Karpas-422 (cell line): ENCODE measurements around the gene TACO1. TPM values are rescaled to one million over a fixed set of nuclear protein-coding genes. Genes with fewer than 3 reads are reported as not detected.

ENCODE experiments used
- DNase-seq: peaks from one replicate; pipeline ENCODE4 v3.0.0-alpha.2; 2015
- H2AFZ ChIP-seq: fragments of 200-600 bp; sonication (generic); 2 replicates; pipeline ENCODE4 v1.6.1; 2014; ENCODE audit warnings: antibody characterized with exemption, low read length, mixed read lengths
- H3K27ac ChIP-seq: fragments of 200-600 bp; sonication (generic); 2 replicates; pipeline ENCODE4 v1.5.1; 2014; ENCODE audit warnings: mild to moderate bottlenecking, low read length, moderate library complexity
- H3K27me3 ChIP-seq: fragments of 200-600 bp; sonication (generic); 2 replicates; pipeline ENCODE4 v1.6.1; 2014; ENCODE audit warnings: low read length, mixed read lengths
- H3K36me3 ChIP-seq: fragments of 200-600 bp; sonication (generic); 2 replicates; pipeline ENCODE4 v1.6.1; 2014; ENCODE audit warnings: low read length, mixed read lengths; ENCODE audit not compliant: insufficient read depth
- H3K4me1 ChIP-seq: fragments of 200-600 bp; sonication (generic); 2 replicates; pipeline ENCODE4 v1.6.1; 2014; ENCODE audit warnings: mild to moderate bottlenecking, low read length, mixed read lengths
- H3K4me2 ChIP-seq: fragments of 200-600 bp; sonication (generic); 2 replicates; pipeline ENCODE4 v1.6.1; 2014; ENCODE audit warnings: low read length, low read depth, mild to moderate bottlenecking; ENCODE audit not compliant: poor library complexity, severe bottlenecking
- H3K4me3 ChIP-seq: fragments of 200-600 bp; sonication (generic); 2 replicates; pipeline ENCODE4 v1.5.1; 2014; ENCODE audit warnings: mild to moderate bottlenecking, antibody characterized with exemption, low read length, mixed read lengths
- H3K79me2 ChIP-seq: fragments of 200-600 bp; sonication (generic); 2 replicates; pipeline ENCODE4 v1.6.1; 2014; ENCODE audit warnings: mild to moderate bottlenecking, low read length, mixed read lengths
- H3K9ac ChIP-seq: fragments of 200-600 bp; sonication (generic); 2 replicates; pipeline ENCODE4 v1.6.0; 2014; ENCODE audit warnings: low read length
- H3K9me2 ChIP-seq: fragments of 200-600 bp; sonication (generic), shearing (Covaris generic); replicated peaks from 2 replicates; pipeline ENCODE4 v1.6.0; 2014; ENCODE audit warnings: mild to moderate bottlenecking, low read length, moderate library complexity; ENCODE audit not compliant: insufficient read depth
- H3K9me3 ChIP-seq: fragments of 300-700, 200-600 bp; sonication (generic); 2 replicates; pipeline ENCODE4 v1.6.1; 2014; ENCODE audit warnings: low read length, mixed read lengths
- H4K20me1 ChIP-seq: fragments of 200-600 bp; sonication (generic); 2 replicates; pipeline ENCODE4 v1.6.1; 2014; ENCODE audit warnings: mild to moderate bottlenecking, antibody characterized with exemption, low read length, low read depth; ENCODE audit not compliant: insufficient read depth
- total RNA-seq: library from RNA; depleted of rRNA; stranded (reverse); fragments of >200 nt; shearing (Covaris generic); gene quantifications from 2 replicates; pipeline ENCODE4 v1.2.3, GENCODE V29; 2014; ENCODE audit warnings: low replicate concordance; rRNA removed

Gene TACO1
- total RNA-seq: 10.7 and 17.9 TPM in 2 replicates

GRCh38 chr17:63600569-63601438, at the start of gene TACO1:
Gene TACO1, plus strand, starts transcription at chr17:63600895. Its CDS starts 189 bp downstream, at chr17:63601084.
- Histone ChIP-seq H4K20me1 (no peaks in the 10 kb centered on the region), H3K4me1 (peaks cover 17% of the 10 kb centered on the region), H3K4me2 (peak within 1 kb of the TSS; percentile 94), H3K9me2 (no peaks in the 10 kb centered on the region), H3K27ac (peak within 1 kb of the TSS; percentile 59; the same call in 1 of the 2 replicates), H3K9ac (peak within 1 kb of the TSS; percentile 86), H2AFZ (peak within 1 kb of the TSS; percentile 90), H3K9me3 (no peaks in the 10 kb centered on the region), H3K79me2 (peaks cover 16% of the 10 kb centered on the region), H3K4me3 (peak within 1 kb of the TSS; percentile 91), H3K27me3 (no peaks in the 10 kb centered on the region), H3K36me3 (0 out of 2 replicates have a peak, but pooled peaks cover under 1% of the 10 kb centered on the region)
- peak; percentile 95 for DNase-seq

- H2AFZ ChIP-seq: no peak overlapping the region
- no peaks in the 10 kb centered on the region for H3K9me3 ChIP-seq
- no peaks in the 10 kb centered on the region for H3K9me2 ChIP-seq
- peak overlapping the region; percentile 83 for H3K27ac ChIP-seq
- H3K36me3 ChIP-seq: peaks cover 20% of the 10 kb centered on the region; the same call in 1 of the 2 replicates
- H4K20me1 ChIP-seq: peaks cover 27% of the 10 kb centered on the region
- no peak for DNase-seq
- peaks cover 74% of the 10 kb centered on the region for H3K79me2 ChIP-seq
- peak overlapping the region; percentile 87 for H3K4me2 ChIP-seq
- peaks cover 45% of the 10 kb centered on the region for H3K4me1 ChIP-seq
- H3K27me3 ChIP-seq: no peaks in the 10 kb centered on the region
- H3K9ac ChIP-seq: peak overlapping the region; percentile 93
- peak overlapping the region; percentile 86 for H3K4me3 ChIP-seq
These were observed 48.5 kb upstream of the TACO1 start for GRCh38 chr17:63552211-63552610.

- H3K4me2 ChIP-seq: no peak overlapping the region
- no peak overlapping the region for H3K9ac ChIP-seq
- H4K20me1 ChIP-seq: peaks cover 27% of the 10 kb centered on the region
- H3K4me1 ChIP-seq: peaks cover 63% of the 10 kb centered on the region
- no peak overlapping the region for H3K4me3 ChIP-seq
- H3K9me2 ChIP-seq: no peaks in the 10 kb centered on the region
- H3K27ac ChIP-seq: no peak overlapping the region
- no peak overlapping the region for H2AFZ ChIP-seq
- no peak for DNase-seq
- H3K27me3 ChIP-seq: no peaks in the 10 kb centered on the region
- H3K79me2 ChIP-seq: peaks cover 98% of the 10 kb centered on the region
- peaks cover 20% of the 10 kb centered on the region; the same call in 1 of the 2 replicates for H3K36me3 ChIP-seq
- no peaks in the 10 kb centered on the region for H3K9me3 ChIP-seq
These were observed 45.1 kb upstream of the TACO1 start for GRCh38 chr17:63555500-63556156.

- Histone ChIP-seq H2AFZ (no peak overlapping the region), H4K20me1 (peaks cover 22% of the 10 kb centered on the region), H3K9ac (no peak overlapping the region), H3K4me3 (no peak overlapping the region), H3K4me2 (no peak overlapping the region), H3K36me3 (peaks cover 16% of the 10 kb centered on the region; the same call in 1 of the 2 replicates), H3K4me1 (peaks cover 59% of the 10 kb centered on the region), H3K27me3 (no peaks in the 10 kb centered on the region), H3K27ac (no peak overlapping the region), H3K79me2 (peaks cover 97% of the 10 kb centered on the region), H3K9me3 (no peaks in the 10 kb centered on the region), H3K9me2 (no peaks in the 10 kb centered on the region)
- no peak for DNase-seq
These were observed 43.3 kb upstream of the TACO1 start for GRCh38 chr17:63557416-63557815.

GRCh38 chr17:63558441-63558840, 42.3 kb upstream of the TACO1 start:
- Histone ChIP-seq H3K4me3 (no peak overlapping the region), H3K27ac (no peak overlapping the region), H4K20me1 (peaks cover 20% of the 10 kb centered on the region), H3K9ac (no peak overlapping the region), H3K79me2 (peaks cover 97% of the 10 kb centered on the region), H3K4me1 (peaks cover 49% of the 10 kb centered on the region), H3K9me2 (no peaks in the 10 kb centered on the region), H3K36me3 (peaks cover 13% of the 10 kb centered on the region; the same call in 1 of the 2 replicates), H3K27me3 (no peaks in the 10 kb centered on the region), H2AFZ (no peak overlapping the region), H3K4me2 (no peak overlapping the region), H3K9me3 (no peaks in the 10 kb centered on the region)
- no peak for DNase-seq

GRCh38 chr17:63561819-63562218, 38.9 kb upstream of the TACO1 start:
- H3K9me3 ChIP-seq: no peaks in the 10 kb centered on the region
- H4K20me1 ChIP-seq: peaks cover 8% of the 10 kb centered on the region

GRCh38 chr17:63563339-63563738, 37.4 kb upstream of the TACO1 start:
- Histone ChIP-seq H3K79me2 (peaks cover 96% of the 10 kb centered on the region), H3K36me3 (no peaks in the 10 kb centered on the region), H3K27ac (no peak overlapping the region), H3K27me3 (no peaks in the 10 kb centered on the region), H3K9ac (no peak overlapping the region), H4K20me1 (peaks cover 8% of the 10 kb centered on the region), H3K9me2 (no peaks in the 10 kb centered on the region), H3K4me2 (no peak overlapping the region), H3K4me1 (peaks cover 22% of the 10 kb centered on the region), H3K9me3 (no peaks in the 10 kb centered on the region), H3K4me3 (no peak overlapping the region), H2AFZ (no peak overlapping the region)
- DNase-seq: no peak

More at GRCh38 chr17:63561819-63562218, 38.9 kb upstream of the TACO1 start:
- peaks cover 96% of the 10 kb centered on the region for H3K79me2 ChIP-seq
- peaks cover 27% of the 10 kb centered on the region for H3K4me1 ChIP-seq
- H3K27me3 ChIP-seq: no peaks in the 10 kb centered on the region
- no peak overlapping the region for H3K9ac ChIP-seq
- H3K4me3 ChIP-seq: no peak overlapping the region
- no peak overlapping the region for H3K27ac ChIP-seq
- H2AFZ ChIP-seq: no peak overlapping the region
- no peaks in the 10 kb centered on the region for H3K36me3 ChIP-seq
- H3K9me2 ChIP-seq: no peaks in the 10 kb centered on the region
- no peak for DNase-seq
- no peak overlapping the region for H3K4me2 ChIP-seq

GRCh38 chr17:63564562-63564961, 36.1 kb upstream of the TACO1 start:
- no peaks in the 10 kb centered on the region for H3K9me2 ChIP-seq
- peaks cover 97% of the 10 kb centered on the region for H3K79me2 ChIP-seq
- no peak overlapping the region for H2AFZ ChIP-seq
- peaks cover 13% of the 10 kb centered on the region for H4K20me1 ChIP-seq
- no peaks in the 10 kb centered on the region for H3K36me3 ChIP-seq
- H3K27me3 ChIP-seq: no peaks in the 10 kb centered on the region
- no peak overlapping the region for H3K4me3 ChIP-seq
- H3K9me3 ChIP-seq: no peaks in the 10 kb centered on the region
- peaks cover 12% of the 10 kb centered on the region for H3K4me1 ChIP-seq
- H3K9ac ChIP-seq: no peak overlapping the region
- no peak overlapping the region for H3K27ac ChIP-seq
- DNase-seq: no peak
- H3K4me2 ChIP-seq: no peak overlapping the region
